ENCODE results near the gene SUSD1.

- TF ChIP-seq CTCF (conservative IDR thresholded peaks at IDR 0.05; ENCODE audit: low read length), result no peak
- TF ChIP-seq EZH2phosphoT487 (IDR thresholded peaks at IDR 0.05; ENCODE audit: borderline replicate concordance), result no peak
These were observed 32.7 kb downstream of the SUSD1 start for GRCh38 chr9:112142420-112142819.

All from Loucy (cell line).